MM.1S (cell line): ENCODE results near the gene PDE6D.

Experiments used
- DNase-seq: peaks from one replicate; pipeline ENCODE4 v3.0.0-alpha.2; 2015
- H2AFZ ChIP-seq: fragments of 300-600 bp; sonication (generic); 2 replicates; pipeline ENCODE4 v1.6.0; 2016; ENCODE audit warnings: antibody characterized with exemption, low read length
- H3F3A ChIP-seq: fragments of 300-600 bp; sonication (generic); 2 replicates; pipeline ENCODE4 v1.6.1; 2016; ENCODE audit warnings: mild to moderate bottlenecking, antibody characterized with exemption, low read length, moderate library complexity, mixed read lengths; ENCODE audit not compliant: insufficient read depth
- H3K27ac ChIP-seq: fragments of 300-600 bp; sonication (generic); 2 replicates; pipeline ENCODE4 v1.5.1; 2016; ENCODE audit warnings: mild to moderate bottlenecking, low read length
- H3K27me3 ChIP-seq: fragments of 300-600 bp; sonication (generic); replicated peaks from 2 replicates; pipeline ENCODE4 v1.6.0; 2016; ENCODE audit warnings: low read length; ENCODE audit not compliant: insufficient read depth
- H3K36me3 ChIP-seq: fragments of 300-600 bp; sonication (generic); replicated peaks from 2 replicates; pipeline ENCODE4 v1.6.1; 2016; ENCODE audit warnings: mild to moderate bottlenecking, low read length, mixed read lengths; ENCODE audit not compliant: insufficient read depth
- H3K4me1 ChIP-seq: fragments of 300-600 bp; sonication (generic); 2 replicates; pipeline ENCODE4 v1.6.1; 2016; ENCODE audit warnings: low read length, mixed read lengths
- H3K4me2 ChIP-seq: fragments of 300-600 bp; sonication (generic); 2 replicates; pipeline ENCODE4 v1.6.0; 2016; ENCODE audit warnings: low read depth, low read length
- H3K4me3 ChIP-seq: fragments of 300-600 bp; sonication (generic); 2 replicates; pipeline ENCODE4 v1.5.1; 2016; ENCODE audit warnings: low read length, mixed read lengths
- H3K79me2 ChIP-seq: fragments of 300-600 bp; sonication (generic); 2 replicates; pipeline ENCODE4 v1.6.1; 2016; ENCODE audit warnings: mixed run types, low read length, mixed read lengths
- H3K9ac ChIP-seq: fragments of 300-600 bp; sonication (generic); 2 replicates; pipeline ENCODE4 v1.6.1; 2016; ENCODE audit warnings: low read length, mixed read lengths
- H3K9me2 ChIP-seq: fragments of 300-600 bp; sonication (generic); replicated peaks from 2 replicates; pipeline ENCODE4 v1.6.1; 2016; ENCODE audit warnings: mild to moderate bottlenecking, low read length, mixed read lengths; ENCODE audit not compliant: insufficient read depth
- H3K9me3 ChIP-seq: fragments of 300-600 bp; sonication (generic); replicated peaks from 2 replicates; pipeline ENCODE4 v1.6.1; 2016; ENCODE audit warnings: mild to moderate bottlenecking, low read length, mixed read lengths; ENCODE audit not compliant: insufficient read depth
- H4K20me1 ChIP-seq: fragments of 300-600 bp; sonication (generic); 2 replicates; pipeline ENCODE4 v1.6.1; 2016; ENCODE audit warnings: mild to moderate bottlenecking, low read length, moderate library complexity, mixed read lengths; ENCODE audit not compliant: insufficient read depth
- CTCF ChIP-seq: fragments of 300-600 bp; sonication (generic); IDR thresholded peaks from 2 replicates; pipeline ENCODE4 v1.5.1; 2016; ENCODE audit warnings: antibody characterized with exemption, low read length, mixed read lengths
- EZH2 ChIP-seq: fragments of 300-600 bp; sonication (generic); optimal IDR thresholded peaks from 2 replicates; pipeline ENCODE3; 2017; ENCODE audit warnings: low read depth, mild to moderate bottlenecking, antibody characterized with exemption, low read length, mixed read lengths
- EZH2phosphoT487 ChIP-seq: fragments of 300-600 bp; sonication (generic); IDR thresholded peaks from 2 replicates; pipeline ENCODE4 v1.6.1; 2018; ENCODE audit warnings: antibody characterized with exemption, low read length

The PDE6D gene

GRCh38 chr2:231819447-231820042 lies 38.5 kb upstream of the PDE6D start:
- TF ChIP-seq CTCF = no peak

DNA sequence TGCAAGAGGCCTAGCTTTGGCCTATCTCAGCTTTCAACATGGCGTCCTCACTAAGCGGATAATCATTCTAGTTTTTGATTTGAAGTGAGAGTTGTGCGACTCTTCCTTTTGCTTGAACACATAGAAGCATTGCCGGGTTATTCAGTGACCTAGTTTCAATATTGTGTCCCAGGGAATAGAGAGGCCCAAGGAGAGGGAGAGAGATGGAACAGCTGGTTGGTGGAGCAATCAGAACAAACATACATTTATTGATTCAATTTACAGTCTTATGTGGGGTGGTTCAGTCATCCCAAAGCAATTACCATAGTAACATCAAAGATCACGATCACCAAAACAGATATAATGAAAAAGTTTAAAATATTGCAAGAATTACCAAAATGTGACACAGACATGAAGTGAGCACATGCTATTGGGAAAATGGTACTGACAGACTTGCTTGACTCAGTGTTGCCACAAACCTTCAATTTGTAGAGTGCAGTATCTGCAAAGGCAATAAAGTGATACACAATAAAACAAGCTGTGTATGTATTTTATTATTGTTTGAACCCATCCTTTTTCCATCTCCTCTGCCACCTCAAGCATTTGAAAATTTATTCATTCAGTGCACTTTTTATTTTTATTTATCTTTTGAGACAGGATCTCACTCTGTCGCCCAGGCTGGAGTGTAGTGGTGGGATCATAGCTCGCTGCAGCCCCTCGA lies 35.4 kb upstream of the PDE6D start:
- DNase-seq = no peak
- H3K4me2 ChIP-seq = no peak overlapping the region
- peaks cover 3% of the 10 kb centered on the region for H3K4me1 ChIP-seq
- no peak overlapping the region for H3K4me3 ChIP-seq
- peaks cover under 1% of the 10 kb centered on the region; the same call in 1 of the 2 replicates for H3F3A ChIP-seq
- H2AFZ ChIP-seq = no peak overlapping the region
- H3K36me3 ChIP-seq = no peaks in the 10 kb centered on the region
- H3K27me3 ChIP-seq = no peaks in the 10 kb centered on the region
- no peaks in the 10 kb centered on the region for H4K20me1 ChIP-seq
- H3K79me2 ChIP-seq = no peaks in the 10 kb centered on the region
- H3K9me3 ChIP-seq = no peaks in the 10 kb centered on the region
- no peaks in the 10 kb centered on the region for H3K9me2 ChIP-seq
- no peak for TF ChIP-seq EZH2
- no peak for TF ChIP-seq CTCF
- no peak for TF ChIP-seq EZH2phosphoT487
- no peak overlapping the region for H3K9ac ChIP-seq
- H3K27ac ChIP-seq = no peak overlapping the region

More at GRCh38 chr2:231819447-231820042, 38.5 kb upstream of the PDE6D start:
- H3K27me3 ChIP-seq = no peaks in the 10 kb centered on the region
- H3K4me1 ChIP-seq = peaks cover 15% of the 10 kb centered on the region
- H3K79me2 ChIP-seq = no peaks in the 10 kb centered on the region
- no peak overlapping the region for H3K9ac ChIP-seq
- H2AFZ ChIP-seq = no peak overlapping the region
- no peaks in the 10 kb centered on the region for H4K20me1 ChIP-seq
- H3K4me3 ChIP-seq = no peak overlapping the region
- no peaks in the 10 kb centered on the region for H3K9me2 ChIP-seq
- no peak for DNase-seq
- peaks cover 14% of the 10 kb centered on the region for H3F3A ChIP-seq
- no peak overlapping the region for H3K4me2 ChIP-seq
- H3K36me3 ChIP-seq = no peaks in the 10 kb centered on the region
- no peak overlapping the region for H3K27ac ChIP-seq
- H3K9me3 ChIP-seq = no peaks in the 10 kb centered on the region

GRCh38 chr2:231810905-231811304 lies 29.8 kb upstream of the PDE6D start:
- H3K4me3 ChIP-seq = no peak overlapping the region
- H2AFZ ChIP-seq = no peak overlapping the region
- H3K36me3 ChIP-seq = no peaks in the 10 kb centered on the region
- TF ChIP-seq EZH2phosphoT487 = no peak
- TF ChIP-seq EZH2 = no peak
- TF ChIP-seq CTCF = no peak
- no peak overlapping the region for H3K9ac ChIP-seq
- no peaks in the 10 kb centered on the region for H3K27me3 ChIP-seq
- no peak for DNase-seq
- no peak overlapping the region for H3K4me2 ChIP-seq
- no peaks in the 10 kb centered on the region for H4K20me1 ChIP-seq
- no peak overlapping the region for H3K27ac ChIP-seq
- no peaks in the 10 kb centered on the region for H3K4me1 ChIP-seq
- H3F3A ChIP-seq = no peaks in the 10 kb centered on the region
- H3K9me3 ChIP-seq = no peaks in the 10 kb centered on the region
- no peaks in the 10 kb centered on the region for H3K9me2 ChIP-seq
- H3K79me2 ChIP-seq = peaks cover 2% of the 10 kb centered on the region; the same call in 1 of the 2 replicates
